GM20000 (cell line): Measurements from ENCODE around the gene IL20RA.
"Not testable (repeated sequence)": the region's sequence is repeated elsewhere in the genome, so short reads cannot be mapped to it uniquely, and the experiment has no call there.

Source experiments
- DNase-seq: peaks from one replicate; pipeline ENCODE4 v3.0.0; 2012; ENCODE audit warnings: low spot score
- CTCF ChIP-seq: IDR thresholded peaks from 2 replicates; pipeline ENCODE4 v1.5.1; 2012; ENCODE audit warnings: mild to moderate bottlenecking, control low read depth; ENCODE audit errors: extremely low read depth, missing control alignments

IL20RA gene

GRCh38 chr6:136961848-136962247 lies 82.9 kb downstream of the IL20RA start:
- TF ChIP-seq CTCF, result no peak

GRCh38 chr6:136960781-136961180 lies 84.0 kb downstream of the IL20RA start:
- no peak for TF ChIP-seq CTCF
- DNase-seq, result no peak

More at GRCh38 chr6:136961848-136962247, 82.9 kb downstream of the IL20RA start:
- no peak for DNase-seq

DNA sequence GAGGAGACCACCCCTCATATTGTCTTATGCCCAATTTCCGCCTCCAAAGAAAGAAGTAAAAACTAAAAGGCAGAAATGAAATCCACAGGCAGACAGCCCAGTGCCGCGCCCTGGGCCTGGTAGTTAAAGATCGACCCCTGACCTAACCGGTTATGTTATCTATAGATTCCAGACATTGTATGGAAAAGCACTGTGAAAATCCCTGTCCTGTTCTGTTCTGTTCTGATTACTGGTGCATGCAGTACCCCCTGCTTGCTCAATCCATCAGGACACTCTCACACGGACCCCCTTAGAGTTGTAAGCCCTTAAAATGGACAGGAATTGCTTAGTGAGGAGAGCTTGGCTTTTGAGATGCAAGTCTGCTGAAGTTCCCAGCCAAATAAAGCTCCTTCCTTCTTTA lies 84.8 kb downstream of the IL20RA start:
- DNase-seq, result not testable (repeated sequence)

- DNase-seq, result no peak
- TF ChIP-seq CTCF, result no peak
These were observed 85.3 kb downstream of the IL20RA start for GRCh38 chr6:136959471-136959891.

DNA sequence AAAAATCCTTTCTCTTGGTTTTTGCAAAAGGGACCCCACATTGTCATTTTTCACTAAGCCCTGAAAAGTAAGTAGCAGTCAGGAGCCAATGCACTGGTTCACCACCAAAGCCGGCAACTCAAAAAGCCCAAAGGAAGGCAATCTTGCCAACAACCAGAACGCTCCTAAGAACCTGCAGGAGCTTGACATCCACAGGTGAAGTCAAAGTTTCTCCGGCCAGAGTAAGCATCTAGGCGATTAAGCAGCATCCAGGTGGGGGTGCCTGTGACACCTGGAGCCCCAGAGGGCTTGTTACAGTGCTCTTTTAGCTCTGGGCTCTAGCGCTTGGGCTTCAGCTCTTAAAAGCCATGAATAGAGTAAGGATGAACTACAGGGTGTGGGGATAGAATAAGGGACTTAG lies 86.6 kb downstream of the IL20RA start:
- no peak for TF ChIP-seq CTCF
- DNase-seq, result no peak

DNA sequence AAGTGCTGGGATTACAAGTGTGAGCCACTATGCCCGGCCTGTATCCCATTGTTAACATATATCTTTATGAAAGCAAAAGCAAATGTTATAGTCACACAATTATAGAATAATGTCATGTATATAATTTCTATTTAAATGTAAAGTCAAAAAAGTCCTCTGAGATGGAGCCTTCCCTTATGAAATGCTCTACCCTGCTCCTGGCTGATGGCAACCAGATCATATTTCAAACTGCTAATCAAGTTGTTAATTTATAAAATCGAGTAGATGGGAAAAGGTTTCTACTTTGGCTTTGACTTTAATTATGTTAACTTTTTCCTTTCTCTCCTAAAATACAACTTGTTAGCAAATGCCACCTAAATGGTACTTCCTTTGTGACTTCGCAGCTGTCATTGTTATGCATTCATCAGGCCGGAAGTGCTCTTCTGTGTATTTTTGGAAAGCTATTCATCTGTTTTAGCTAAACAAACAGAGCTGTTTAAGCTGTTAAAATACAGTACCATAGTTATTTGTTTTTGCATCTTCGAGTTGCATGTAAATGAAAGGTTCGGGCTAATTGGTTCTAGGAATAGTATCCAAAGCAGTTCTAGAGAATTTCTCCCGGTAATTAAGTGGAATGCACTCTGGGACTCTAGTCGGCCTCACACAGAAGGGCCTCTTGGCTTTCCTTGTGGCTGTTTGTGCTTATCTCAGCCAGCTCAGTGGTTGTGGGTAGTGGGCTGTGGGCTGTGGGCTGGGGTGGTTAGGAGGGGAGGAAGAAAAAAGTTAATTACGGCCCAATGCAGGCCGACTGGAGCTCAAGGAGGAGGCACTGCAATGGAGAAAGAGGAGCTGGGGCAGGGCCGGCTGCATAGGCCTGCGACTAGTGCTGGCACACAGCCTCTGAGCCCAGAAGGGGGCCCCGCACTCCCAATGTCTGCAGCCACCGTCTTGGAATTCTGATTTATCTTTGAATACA lies 87.9 kb downstream of the IL20RA start:
- TF ChIP-seq CTCF, result no peak
- DNase-seq, result no peak

DNA sequence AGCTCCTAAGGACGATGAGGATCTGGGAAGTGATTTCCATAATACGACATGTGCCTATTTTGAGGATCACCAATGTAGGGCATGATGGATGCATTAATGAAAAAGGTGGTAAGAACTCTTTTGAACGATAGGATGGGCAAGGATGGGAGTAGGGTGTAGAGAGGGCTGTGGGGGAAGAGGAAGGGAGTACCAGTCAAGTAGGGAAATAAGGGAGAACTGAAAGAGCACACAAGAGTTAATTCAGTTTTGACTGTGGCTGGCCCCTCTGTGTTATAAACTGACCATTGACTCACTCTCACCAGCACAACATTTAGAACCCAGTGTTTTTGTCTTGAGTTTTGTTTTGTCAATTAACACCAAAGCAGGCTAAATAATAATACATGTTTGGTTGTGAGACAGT lies 89.6 kb downstream of the IL20RA start:
- no peak for DNase-seq
- TF ChIP-seq CTCF, result no peak
